MM.1S (cell line): ENCODE measurements around the gene BORCS6.
"Not testable (repeated sequence)": the region's sequence is repeated elsewhere in the genome, so short reads cannot be mapped to it uniquely, and the experiment has no call there.

ENCODE experiments used
- DNase-seq: peaks from one replicate; pipeline ENCODE4 v3.0.0-alpha.2; 2015
- H2AFZ ChIP-seq: fragments of 300-600 bp; sonication (generic); 2 replicates; pipeline ENCODE4 v1.6.0; 2016; ENCODE audit warnings: antibody characterized with exemption, low read length
- H3F3A ChIP-seq: fragments of 300-600 bp; sonication (generic); 2 replicates; pipeline ENCODE4 v1.6.1; 2016; ENCODE audit warnings: mild to moderate bottlenecking, antibody characterized with exemption, low read length, moderate library complexity, mixed read lengths; ENCODE audit not compliant: insufficient read depth
- H3K27ac ChIP-seq: fragments of 300-600 bp; sonication (generic); 2 replicates; pipeline ENCODE4 v1.5.1; 2016; ENCODE audit warnings: mild to moderate bottlenecking, low read length
- H3K27me3 ChIP-seq: fragments of 300-600 bp; sonication (generic); replicated peaks from 2 replicates; pipeline ENCODE4 v1.6.0; 2016; ENCODE audit warnings: low read length; ENCODE audit not compliant: insufficient read depth
- H3K36me3 ChIP-seq: fragments of 300-600 bp; sonication (generic); replicated peaks from 2 replicates; pipeline ENCODE4 v1.6.1; 2016; ENCODE audit warnings: mild to moderate bottlenecking, low read length, mixed read lengths; ENCODE audit not compliant: insufficient read depth
- H3K4me1 ChIP-seq: fragments of 300-600 bp; sonication (generic); 2 replicates; pipeline ENCODE4 v1.6.1; 2016; ENCODE audit warnings: low read length, mixed read lengths
- H3K4me2 ChIP-seq: fragments of 300-600 bp; sonication (generic); 2 replicates; pipeline ENCODE4 v1.6.0; 2016; ENCODE audit warnings: low read depth, low read length
- H3K4me3 ChIP-seq: fragments of 300-600 bp; sonication (generic); 2 replicates; pipeline ENCODE4 v1.5.1; 2016; ENCODE audit warnings: low read length, mixed read lengths
- H3K79me2 ChIP-seq: fragments of 300-600 bp; sonication (generic); 2 replicates; pipeline ENCODE4 v1.6.1; 2016; ENCODE audit warnings: mixed run types, low read length, mixed read lengths
- H3K9ac ChIP-seq: fragments of 300-600 bp; sonication (generic); 2 replicates; pipeline ENCODE4 v1.6.1; 2016; ENCODE audit warnings: low read length, mixed read lengths
- H3K9me2 ChIP-seq: fragments of 300-600 bp; sonication (generic); replicated peaks from 2 replicates; pipeline ENCODE4 v1.6.1; 2016; ENCODE audit warnings: mild to moderate bottlenecking, low read length, mixed read lengths; ENCODE audit not compliant: insufficient read depth
- H3K9me3 ChIP-seq: fragments of 300-600 bp; sonication (generic); replicated peaks from 2 replicates; pipeline ENCODE4 v1.6.1; 2016; ENCODE audit warnings: mild to moderate bottlenecking, low read length, mixed read lengths; ENCODE audit not compliant: insufficient read depth
- H4K20me1 ChIP-seq: fragments of 300-600 bp; sonication (generic); 2 replicates; pipeline ENCODE4 v1.6.1; 2016; ENCODE audit warnings: mild to moderate bottlenecking, low read length, moderate library complexity, mixed read lengths; ENCODE audit not compliant: insufficient read depth
- EZH2 ChIP-seq: fragments of 300-600 bp; sonication (generic); optimal IDR thresholded peaks from 2 replicates; pipeline ENCODE3; 2017; ENCODE audit warnings: low read depth, mild to moderate bottlenecking, antibody characterized with exemption, low read length, mixed read lengths
- EZH2phosphoT487 ChIP-seq: fragments of 300-600 bp; sonication (generic); IDR thresholded peaks from 2 replicates; pipeline ENCODE4 v1.6.1; 2018; ENCODE audit warnings: antibody characterized with exemption, low read length
- TF ChIP-seq, protein P1 (sequence below): fragments of 300-600 bp; sonication (generic); IDR thresholded peaks from 2 replicates; pipeline ENCODE4 v1.5.1; 2016; ENCODE audit warnings: antibody characterized with exemption, low read length, mixed read lengths

Gene BORCS6

DNA sequence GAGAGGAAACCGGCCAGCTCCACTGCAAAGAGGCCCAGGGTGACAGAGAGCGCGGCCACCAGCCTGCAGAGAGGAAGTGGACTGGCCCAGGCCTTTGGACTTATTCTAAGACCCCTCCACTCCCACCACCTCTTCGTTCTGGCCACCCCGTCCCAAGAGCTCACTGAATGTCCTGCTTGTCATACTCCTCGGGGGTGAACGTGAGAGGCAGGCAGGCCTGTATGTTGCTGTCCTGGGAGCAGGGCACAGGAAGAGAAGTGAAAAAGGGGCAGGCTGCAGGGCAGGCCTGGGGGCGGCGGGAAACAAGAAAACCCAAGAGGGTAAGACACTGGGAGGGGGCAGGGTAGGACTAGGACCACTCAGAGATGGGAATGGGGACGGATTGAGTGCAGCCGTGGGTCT, 14.2 kb downstream of the BORCS6 start:
- H3K4me1 ChIP-seq, result peaks cover 17% of the 10 kb centered on the region; the same call in 1 of the 2 replicates
- peak overlapping the region; percentile 90 for H3K4me3 ChIP-seq
- H3K27ac ChIP-seq, result peak overlapping the region; percentile 64
- H3K9me3 ChIP-seq, result no peaks in the 10 kb centered on the region
- no peaks in the 10 kb centered on the region; the same call in 1 of the 2 replicates for H3K79me2 ChIP-seq
- no peaks in the 10 kb centered on the region for H3K36me3 ChIP-seq
- no peaks in the 10 kb centered on the region for H3K9me2 ChIP-seq
- H4K20me1 ChIP-seq, result no peaks in the 10 kb centered on the region
- DNase-seq, result no peak
- H3K9ac ChIP-seq, result peak overlapping the region; percentile 74
- TF ChIP-seq EZH2phosphoT487 (no peak), EZH2 (no peak)
- TF ChIP-seq, protein P1, sequence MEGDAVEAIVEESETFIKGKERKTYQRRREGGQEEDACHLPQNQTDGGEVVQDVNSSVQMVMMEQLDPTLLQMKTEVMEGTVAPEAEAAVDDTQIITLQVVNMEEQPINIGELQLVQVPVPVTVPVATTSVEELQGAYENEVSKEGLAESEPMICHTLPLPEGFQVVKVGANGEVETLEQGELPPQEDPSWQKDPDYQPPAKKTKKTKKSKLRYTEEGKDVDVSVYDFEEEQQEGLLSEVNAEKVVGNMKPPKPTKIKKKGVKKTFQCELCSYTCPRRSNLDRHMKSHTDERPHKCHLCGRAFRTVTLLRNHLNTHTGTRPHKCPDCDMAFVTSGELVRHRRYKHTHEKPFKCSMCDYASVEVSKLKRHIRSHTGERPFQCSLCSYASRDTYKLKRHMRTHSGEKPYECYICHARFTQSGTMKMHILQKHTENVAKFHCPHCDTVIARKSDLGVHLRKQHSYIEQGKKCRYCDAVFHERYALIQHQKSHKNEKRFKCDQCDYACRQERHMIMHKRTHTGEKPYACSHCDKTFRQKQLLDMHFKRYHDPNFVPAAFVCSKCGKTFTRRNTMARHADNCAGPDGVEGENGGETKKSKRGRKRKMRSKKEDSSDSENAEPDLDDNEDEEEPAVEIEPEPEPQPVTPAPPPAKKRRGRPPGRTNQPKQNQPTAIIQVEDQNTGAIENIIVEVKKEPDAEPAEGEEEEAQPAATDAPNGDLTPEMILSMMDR, result no peak
- peaks cover 23% of the 10 kb centered on the region for H3F3A ChIP-seq
- peak overlapping the region; percentile 88 for H2AFZ ChIP-seq
- peak overlapping the region; percentile 90 for H3K4me2 ChIP-seq
- no peaks in the 10 kb centered on the region for H3K27me3 ChIP-seq

DNA sequence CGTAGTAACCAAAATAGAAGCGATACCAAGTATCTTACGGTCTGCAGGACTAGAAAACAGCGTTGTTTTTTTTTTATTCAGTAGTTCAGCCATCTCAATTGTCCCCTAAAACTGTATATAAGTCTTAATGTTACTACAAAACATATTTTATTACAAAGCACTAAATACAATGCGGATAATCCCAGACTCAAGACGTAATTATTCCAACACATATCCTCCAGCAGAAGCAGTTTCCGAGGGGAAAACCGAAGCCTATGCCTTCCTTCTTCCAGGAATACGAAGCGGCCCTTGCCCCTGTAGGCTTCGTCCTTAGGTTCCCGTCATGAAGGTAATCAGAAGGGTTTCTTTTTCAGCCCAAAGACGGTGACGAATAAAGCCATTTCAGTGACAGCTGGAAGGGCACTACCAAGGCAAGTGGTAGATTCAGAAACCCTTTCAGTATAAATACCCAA, 16.1 kb downstream of the BORCS6 start:
- Histone ChIP-seq H2AFZ (peak overlapping the region; percentile 68), H3K27ac (peak overlapping the region; percentile 90; the same call in 1 of the 2 replicates), H3K36me3 (no peaks in the 10 kb centered on the region), H3K9me3 (no peaks in the 10 kb centered on the region), H3K4me3 (peak overlapping the region; percentile 54), H3F3A (peaks cover 23% of the 10 kb centered on the region), H3K9me2 (no peaks in the 10 kb centered on the region), H3K4me1 (peaks cover 17% of the 10 kb centered on the region; the same call in 1 of the 2 replicates), H3K4me2 (peak overlapping the region; percentile 82), H3K27me3 (no peaks in the 10 kb centered on the region), H4K20me1 (no peaks in the 10 kb centered on the region), H3K9ac (peak overlapping the region; percentile 84), H3K79me2 (no peaks in the 10 kb centered on the region; the same call in 1 of the 2 replicates)
- no peak for DNase-seq
- TF ChIP-seq EZH2 (no peak), EZH2phosphoT487 (no peak)
- TF ChIP-seq, protein P1, result no peak

DNA sequence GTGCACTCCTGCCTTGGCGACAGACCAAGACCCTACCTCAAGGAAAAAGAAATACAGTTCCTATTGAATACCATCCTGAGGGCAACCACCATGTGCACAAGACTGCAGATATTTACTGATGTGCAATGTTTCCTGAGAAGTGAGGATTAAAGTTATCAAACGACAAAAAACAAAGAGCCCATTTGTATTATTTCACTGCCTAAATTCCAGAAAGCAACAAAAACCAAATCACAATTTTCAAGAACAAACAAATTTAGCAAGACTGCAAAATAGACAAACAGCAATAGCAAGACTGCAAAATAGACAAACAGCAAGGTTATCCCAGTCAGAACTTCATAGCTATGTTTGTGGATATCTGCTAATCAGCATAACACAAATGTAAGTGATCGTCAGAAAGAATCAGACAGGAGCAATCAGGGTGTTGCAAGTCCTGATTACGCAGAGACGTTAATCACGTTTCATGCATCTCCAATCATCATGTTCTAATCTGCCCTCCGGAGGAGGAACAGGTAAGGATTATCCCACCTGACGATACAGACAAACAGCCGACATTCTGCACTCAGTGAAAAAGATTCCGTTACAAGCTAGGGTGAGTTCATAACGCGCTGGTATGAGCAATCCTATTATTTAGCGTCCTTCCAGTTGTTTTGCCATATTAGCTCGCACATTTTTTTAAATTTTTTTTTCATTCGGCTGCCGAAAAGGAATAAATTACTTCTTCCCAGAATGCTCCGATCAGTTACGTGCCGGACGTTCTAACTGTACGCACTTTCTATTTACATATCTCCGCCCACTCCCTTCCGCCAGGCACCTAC, 16.7 kb downstream of the BORCS6 start:
- TF ChIP-seq EZH2phosphoT487, result no peak
- TF ChIP-seq, protein P1, result no peak
- no peak for TF ChIP-seq EZH2
- H3K27me3 ChIP-seq, result no peaks in the 10 kb centered on the region
- peak overlapping the region; percentile 54 for H3K4me3 ChIP-seq

DNA sequence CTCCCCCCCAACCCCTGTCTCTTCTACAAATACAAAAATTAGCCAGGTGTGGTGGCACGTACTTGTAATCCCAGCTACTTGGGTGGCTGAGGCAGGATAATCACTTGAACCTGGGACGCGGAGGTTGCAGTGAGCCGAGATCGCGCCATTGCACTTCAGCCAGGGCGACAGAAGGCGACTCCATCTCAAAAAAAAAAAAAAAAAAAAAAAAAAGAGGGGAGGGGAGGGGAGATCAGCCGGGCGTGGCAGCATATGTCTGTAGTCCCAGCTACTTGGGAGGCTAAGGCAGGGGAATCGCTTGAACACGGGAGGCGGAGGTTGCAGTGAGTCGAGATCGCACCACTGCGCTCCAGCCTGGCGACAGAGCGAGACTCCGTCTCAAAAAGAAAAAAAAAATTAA, 19.8 kb downstream of the BORCS6 start:
- not testable (repeated sequence) for H3K9me2 ChIP-seq, H3K27ac ChIP-seq, H4K20me1 ChIP-seq, H3K9me3 ChIP-seq, H3K36me3 ChIP-seq, H3K4me3 ChIP-seq, H3K27me3 ChIP-seq, H3K4me2 ChIP-seq, H3K79me2 ChIP-seq, H3K9ac ChIP-seq, DNase-seq, H2AFZ ChIP-seq
- Histone ChIP-seq H3F3A (peaks cover 20% of the 10 kb centered on the region), H3K4me1 (peaks cover 13% of the 10 kb centered on the region; the same call in 1 of the 2 replicates)

More for the DNA sequence above, 16.7 kb downstream of the BORCS6 start:
- DNase-seq, result peak; percentile 97
- Histone ChIP-seq H3K36me3 (no peaks in the 10 kb centered on the region), H3K9ac (peak overlapping the region; percentile 84), H3F3A (peaks cover 23% of the 10 kb centered on the region), H4K20me1 (no peaks in the 10 kb centered on the region), H3K9me3 (no peaks in the 10 kb centered on the region), H3K4me2 (peak overlapping the region; percentile 82; the same call in 1 of the 2 replicates), H2AFZ (peak overlapping the region; percentile 68), H3K4me1 (peaks cover 17% of the 10 kb centered on the region; the same call in 1 of the 2 replicates), H3K27ac (peak overlapping the region; percentile 90), H3K79me2 (no peaks in the 10 kb centered on the region; the same call in 1 of the 2 replicates), H3K9me2 (no peaks in the 10 kb centered on the region)
